Epithelial cell of proximal tubule (primary cell): ENCODE results near the gene MAS1L. TPM values are rescaled to one million over a fixed set of nuclear protein-coding genes. Genes with fewer than 3 reads are reported as not detected.

Source experiments
- DNase-seq: peaks from one replicate; pipeline ENCODE4 v3.0.0-alpha.2; 2011; ENCODE audit warnings: low read depth
- H3K4me3 ChIP-seq: 2 replicates; pipeline ENCODE4 v1.5.1; 2011; ENCODE audit warnings: low read depth, mild to moderate bottlenecking, low read length
- total RNA-seq: library from RNA; depleted of rRNA; stranded (reverse); fragments of >200 nt; gene quantifications from 2 replicates; pipeline ENCODE4 v1.2.3, GENCODE V29; 2015
- TF ChIP-seq, protein P1 (sequence below): conservative IDR thresholded peaks from 2 replicates; pipeline ENCODE4 v1.5.1; 2012; ENCODE audit warnings: low read depth, mild to moderate bottlenecking, low read length

MAS1L gene, protein sequence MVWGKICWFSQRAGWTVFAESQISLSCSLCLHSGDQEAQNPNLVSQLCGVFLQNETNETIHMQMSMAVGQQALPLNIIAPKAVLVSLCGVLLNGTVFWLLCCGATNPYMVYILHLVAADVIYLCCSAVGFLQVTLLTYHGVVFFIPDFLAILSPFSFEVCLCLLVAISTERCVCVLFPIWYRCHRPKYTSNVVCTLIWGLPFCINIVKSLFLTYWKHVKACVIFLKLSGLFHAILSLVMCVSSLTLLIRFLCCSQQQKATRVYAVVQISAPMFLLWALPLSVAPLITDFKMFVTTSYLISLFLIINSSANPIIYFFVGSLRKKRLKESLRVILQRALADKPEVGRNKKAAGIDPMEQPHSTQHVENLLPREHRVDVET
- not detected in 2 replicates for total RNA-seq

DNA sequence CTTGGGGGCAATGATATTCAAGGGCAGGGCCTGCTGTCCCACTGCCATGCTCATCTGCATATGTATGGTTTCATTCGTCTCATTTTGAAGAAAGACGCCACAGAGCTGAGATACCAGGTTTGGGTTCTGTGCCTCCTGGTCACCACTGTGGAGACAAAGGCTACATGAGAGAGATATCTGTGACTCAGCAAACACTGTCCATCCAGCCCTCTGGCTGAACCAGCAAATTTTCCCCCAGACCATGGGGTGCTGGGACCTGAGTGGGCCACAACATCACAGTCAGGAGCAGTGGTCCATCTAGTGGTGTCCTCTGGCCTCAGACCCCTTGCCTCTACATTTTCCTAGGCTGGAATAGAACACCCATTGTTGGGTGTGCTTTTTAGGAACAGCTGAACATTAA, at the start of gene MAS1L:
Gene MAS1L (minus strand): TSS at position 297 of the 400 bp plus-strand sequence. CDS start 54 bp downstream, at position 243.
- H3K4me3 ChIP-seq = no peak within 1 kb of the TSS
- TF ChIP-seq, protein P1, sequence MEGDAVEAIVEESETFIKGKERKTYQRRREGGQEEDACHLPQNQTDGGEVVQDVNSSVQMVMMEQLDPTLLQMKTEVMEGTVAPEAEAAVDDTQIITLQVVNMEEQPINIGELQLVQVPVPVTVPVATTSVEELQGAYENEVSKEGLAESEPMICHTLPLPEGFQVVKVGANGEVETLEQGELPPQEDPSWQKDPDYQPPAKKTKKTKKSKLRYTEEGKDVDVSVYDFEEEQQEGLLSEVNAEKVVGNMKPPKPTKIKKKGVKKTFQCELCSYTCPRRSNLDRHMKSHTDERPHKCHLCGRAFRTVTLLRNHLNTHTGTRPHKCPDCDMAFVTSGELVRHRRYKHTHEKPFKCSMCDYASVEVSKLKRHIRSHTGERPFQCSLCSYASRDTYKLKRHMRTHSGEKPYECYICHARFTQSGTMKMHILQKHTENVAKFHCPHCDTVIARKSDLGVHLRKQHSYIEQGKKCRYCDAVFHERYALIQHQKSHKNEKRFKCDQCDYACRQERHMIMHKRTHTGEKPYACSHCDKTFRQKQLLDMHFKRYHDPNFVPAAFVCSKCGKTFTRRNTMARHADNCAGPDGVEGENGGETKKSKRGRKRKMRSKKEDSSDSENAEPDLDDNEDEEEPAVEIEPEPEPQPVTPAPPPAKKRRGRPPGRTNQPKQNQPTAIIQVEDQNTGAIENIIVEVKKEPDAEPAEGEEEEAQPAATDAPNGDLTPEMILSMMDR = no peak
- no peak for DNase-seq

DNA sequence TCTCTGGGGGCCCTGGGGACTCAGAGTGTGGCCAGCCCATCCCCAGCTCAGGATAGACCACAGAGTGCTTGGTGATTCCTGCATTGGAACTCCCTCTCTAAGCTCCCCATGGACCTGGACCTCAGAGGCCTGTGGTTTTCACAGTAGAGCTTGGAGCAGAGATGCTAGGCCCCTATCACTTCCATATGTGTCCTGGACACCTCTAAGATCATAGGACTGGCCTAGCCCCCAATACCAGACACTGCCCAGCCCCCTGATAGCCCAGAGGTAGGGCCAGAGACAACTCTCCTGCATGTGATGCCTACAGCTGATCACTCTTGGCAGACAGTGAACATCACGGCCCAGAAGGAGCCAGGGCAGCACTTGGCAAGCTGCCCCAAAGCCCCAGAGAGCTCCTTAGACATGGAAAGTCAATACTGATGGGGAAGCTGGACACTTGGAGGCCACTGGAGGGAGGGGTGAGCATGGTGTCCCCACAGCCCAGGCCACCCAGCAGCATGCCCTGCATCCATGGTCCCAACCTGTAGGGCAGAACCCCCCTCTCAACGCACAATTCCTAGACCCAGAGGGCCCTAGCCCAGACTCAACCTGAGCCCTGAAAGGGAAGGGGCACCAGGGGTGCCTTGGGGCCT, 44.7 kb upstream of the MAS1L start:
- TF ChIP-seq, protein P1 = no peak
- H3K4me3 ChIP-seq = no peak overlapping the region
- no peak for DNase-seq

DNA sequence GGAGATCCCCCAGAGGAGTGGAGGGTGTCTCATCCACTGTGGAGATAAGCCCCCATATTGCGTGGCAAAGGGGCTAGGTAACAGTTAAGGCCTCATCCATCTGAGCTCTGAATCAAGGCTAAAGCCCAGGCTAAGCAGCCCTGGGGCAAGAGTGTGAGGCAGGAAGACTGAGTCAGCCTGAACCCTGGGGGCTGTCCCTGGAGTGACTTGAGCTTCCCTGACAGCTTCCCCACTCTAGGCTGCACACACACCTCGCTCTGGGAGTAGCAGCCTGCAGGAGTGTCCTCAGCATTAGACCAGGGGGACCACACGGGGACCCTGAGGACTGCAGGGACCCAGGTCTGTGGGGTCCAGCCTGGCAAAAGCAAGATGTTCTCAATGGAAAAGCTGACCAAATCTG, 43.9 kb upstream of the MAS1L start:
- H3K4me3 ChIP-seq = no peak overlapping the region
- no peak for DNase-seq
- TF ChIP-seq, protein P1 = no peak

DNA sequence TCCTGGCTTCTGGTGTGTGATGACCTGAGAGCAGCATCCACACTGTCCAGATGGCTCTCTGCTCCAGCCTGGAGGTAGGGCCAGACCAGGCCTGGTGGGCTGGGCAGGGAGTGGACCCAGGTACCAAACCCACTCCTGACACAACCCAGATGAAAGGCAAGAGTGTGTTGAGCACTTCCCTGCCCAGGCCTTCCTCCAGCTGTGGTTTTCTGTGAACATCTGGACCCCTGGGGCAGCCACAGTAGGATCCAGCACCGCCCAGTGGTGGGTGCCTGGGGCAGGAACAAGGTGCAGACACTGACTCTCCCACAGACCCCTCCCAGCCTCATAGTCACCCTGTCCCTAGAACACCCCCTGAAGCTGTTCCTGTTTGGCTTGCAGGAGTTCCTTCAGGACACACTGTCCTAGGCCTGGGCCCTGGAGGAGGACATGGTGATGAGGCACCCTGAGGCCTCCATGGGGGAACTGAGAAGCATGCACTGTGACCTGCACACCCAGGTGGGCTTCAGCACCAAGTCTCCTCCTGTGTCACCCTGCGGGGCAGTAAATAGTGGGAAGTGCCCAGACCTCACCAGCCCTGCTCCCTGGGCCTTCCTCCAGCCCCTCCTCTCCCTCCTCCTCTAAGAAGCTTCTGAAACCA, 43.0 kb upstream of the MAS1L start:
- DNase-seq = no peak
- TF ChIP-seq, protein P1 = no peak
- no peak overlapping the region for H3K4me3 ChIP-seq

DNA sequence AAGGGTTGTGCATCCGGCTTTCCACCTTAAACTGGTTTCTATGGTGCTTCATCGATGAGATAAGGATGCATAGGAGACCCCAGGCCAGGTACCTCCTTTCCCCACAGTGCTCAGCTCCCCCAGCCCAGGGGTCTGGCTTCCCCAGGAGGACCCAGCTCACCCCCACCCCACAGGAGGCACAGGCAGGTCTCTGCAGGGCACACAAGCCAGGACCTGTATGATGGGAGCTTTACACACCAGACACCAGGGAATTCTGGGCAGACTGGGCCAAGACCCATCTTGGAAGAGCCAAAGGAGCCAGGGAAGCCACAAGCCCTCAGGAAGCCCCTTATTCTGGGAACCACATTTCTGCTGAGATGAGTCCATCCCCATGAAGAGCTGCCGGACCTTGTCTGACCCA, 42.2 kb upstream of the MAS1L start:
- no peak for DNase-seq
- TF ChIP-seq, protein P1 = no peak
- no peak overlapping the region for H3K4me3 ChIP-seq

DNA sequence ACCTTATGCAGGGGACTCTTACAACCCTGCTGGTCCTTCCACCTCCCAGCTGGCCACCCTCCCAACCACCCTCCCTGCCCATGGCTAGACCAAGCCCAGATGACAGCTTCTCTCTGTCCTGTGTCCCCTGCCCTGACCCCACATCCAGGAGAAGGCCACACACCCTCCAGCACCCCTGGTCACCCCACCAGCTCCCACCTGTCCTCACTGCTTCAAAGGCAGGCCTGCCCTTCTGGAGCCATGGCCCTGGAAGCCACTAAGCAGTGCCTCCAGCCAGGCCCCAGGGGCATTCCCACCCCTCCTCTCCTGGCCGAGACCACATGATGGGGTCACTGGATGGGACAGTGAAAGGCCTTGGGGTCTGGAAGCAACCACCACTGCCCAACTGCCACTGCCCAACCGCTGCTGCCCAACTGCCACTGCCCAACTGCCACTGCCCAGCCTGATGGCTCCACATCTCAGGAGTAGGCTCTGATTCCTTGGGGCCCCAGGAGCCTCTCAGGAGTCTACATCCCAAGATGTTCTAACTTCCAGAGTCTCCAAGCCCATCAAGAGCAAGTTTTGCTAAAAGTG, 41.3 kb upstream of the MAS1L start:
- TF ChIP-seq, protein P1 = no peak
- no peak for DNase-seq

More for the DNA sequence above, 41.3 kb upstream of the MAS1L start:
- H3K4me3 ChIP-seq = no peak overlapping the region
